Astrocyte of the spinal cord (primary cell): ENCODE measurements around the gene TCF12.

Experiments used
- DNase-seq: peaks from one replicate; pipeline ENCODE4 v3.0.0; 2011; ENCODE audit warnings: low read depth, low spot score
- H3K4me3 ChIP-seq: 2 replicates; pipeline ENCODE4 v1.5.1; 2011; ENCODE audit warnings: low read depth, mild to moderate bottlenecking, low read length, moderate library complexity
- CTCF ChIP-seq: IDR thresholded peaks from 2 replicates; pipeline ENCODE4 v1.5.1; 2012; ENCODE audit warnings: low read depth, mild to moderate bottlenecking, low read length, inconsistent platforms
- in situ Hi-C: cut with HindIII; loops from 2 replicates; pipeline ENCODE4 v1.10.0; 2017; ENCODE audit warnings: low sequenced_read_pairs

Gene TCF12

GRCh38 chr15:57255751-57256341 is 337.4 kb downstream of the TCF12 start:
- no peak for TF ChIP-seq CTCF
- H3K4me3 ChIP-seq = no peak overlapping the region
- no peak for DNase-seq
- in situ Hi-C loops = no loop called here

- DNase-seq = no peak
- in situ Hi-C loops = no loop called here
- TF ChIP-seq CTCF = no peak
- no peak overlapping the region for H3K4me3 ChIP-seq
Observed at GRCh38 chr15:57256939-57257338, 338.5 kb downstream of the TCF12 start.

- in situ Hi-C loops = no loop called here
Observed at GRCh38 chr15:57259568-57260040, 341.2 kb downstream of the TCF12 start.

GRCh38 chr15:57263520-57263919 is 345.1 kb downstream of the TCF12 start:
- no peak for DNase-seq
- in situ Hi-C loops = no loop called here
- no peak overlapping the region for H3K4me3 ChIP-seq
- no peak for TF ChIP-seq CTCF

More at GRCh38 chr15:57259568-57260040, 341.2 kb downstream of the TCF12 start:
- no peak overlapping the region for H3K4me3 ChIP-seq
- DNase-seq = peak; percentile 17
- no peak for TF ChIP-seq CTCF

- in situ Hi-C loops = no loop called here
- no peak for DNase-seq
- TF ChIP-seq CTCF = no peak
- H3K4me3 ChIP-seq = no peak overlapping the region
Observed at GRCh38 chr15:57272771-57273357, 354.4 kb downstream of the TCF12 start.

GRCh38 chr15:57273402-57273801 is 355.0 kb downstream of the TCF12 start:
- no peak overlapping the region for H3K4me3 ChIP-seq
- in situ Hi-C loops = no loop called here
- TF ChIP-seq CTCF = no peak
- DNase-seq = no peak
